ENCODE data around the gene SLC8B1. TPM values are rescaled to one million over a fixed set of nuclear protein-coding genes. Genes with fewer than 3 reads are reported as not detected.

SLC8B1 gene
- total RNA-seq, 4 donors from 2014 or later, result 20.9 to 44.2 (median 29.8) TPM

GRCh38 chr12:113260636-113261300 is 74.1 kb downstream of the SLC8B1 start:
- Histone ChIP-seq H3K27ac (peak overlapping the region in 3 of 4 donors; percentile 57 to 65 (median 65)), H3K4me3 (no peak overlapping the region), H3K27me3 (no peaks in the 10 kb centered on the region), H3K9me3 (no peaks in the 10 kb centered on the region), H3K36me3 (peaks cover 0 to 48% of the 10 kb centered on the region in 2 donors), H3K4me1 (peaks cover 0 to 57% (median 29%) of the 10 kb centered on the region in 3 donors)
- 78 to 82% methylated on average over 11 to 12 of the region's 12 CpGs for WGBS, 2 donors (ENCODE audit: low coverage in 1 of 2)
- TF ChIP-seq POLR2A (IDR thresholded peaks at IDR 0.05), result no peak
- TF ChIP-seq CTCF (IDR thresholded peaks at IDR 0.05), result no peak
- TF ChIP-seq POLR2AphosphoS5 (IDR thresholded peaks at IDR 0.05), result no peak
- no peak for TF ChIP-seq EP300 (IDR thresholded peaks at IDR 0.05)
- ATAC-seq, result no peak

- TF ChIP-seq POLR2AphosphoS5 (IDR thresholded peaks at IDR 0.05), result no peak
- no peak for TF ChIP-seq EP300 (IDR thresholded peaks at IDR 0.05)
- no peak for TF ChIP-seq CTCF (IDR thresholded peaks at IDR 0.05)
- no peak for TF ChIP-seq POLR2A (IDR thresholded peaks at IDR 0.05)
- H3K27me3 ChIP-seq, result no peaks in the 10 kb centered on the region
- no peaks in the 10 kb centered on the region for H3K9me3 ChIP-seq
- no peak overlapping the region for H3K4me3 ChIP-seq
- H3K27ac ChIP-seq, result peak overlapping the region in 3 of 4 donors; percentile 57 to 65 (median 65)
- 38 to 53% methylated on average over 2 to 3 of the region's 5 CpGs for WGBS, 2 donors (ENCODE audit: low coverage in 1 of 2)
- peaks cover 0 to 42% of the 10 kb centered on the region in 2 donors for H3K36me3 ChIP-seq
- peaks cover 0 to 57% (median 29%) of the 10 kb centered on the region in 3 donors for H3K4me1 ChIP-seq
- no peak for ATAC-seq
These were observed 74.8 kb downstream of the SLC8B1 start for GRCh38 chr12:113260127-113260526.

GRCh38 chr12:113257564-113257963 is 77.3 kb downstream of the SLC8B1 start:
- Histone ChIP-seq H3K27me3 (no peaks in the 10 kb centered on the region), H3K4me3 (no peak overlapping the region), H3K27ac (no peak overlapping the region), H3K36me3 (peaks cover 0 to 40% of the 10 kb centered on the region in 2 donors), H3K9me3 (peaks cover 0 to 8% (median 0%) of the 10 kb centered on the region in 3 donors), H3K4me1 (peaks cover 0 to 44% (median 22%) of the 10 kb centered on the region in 3 donors)
- TF ChIP-seq POLR2A (IDR thresholded peaks at IDR 0.05) (no peak), EP300 (IDR thresholded peaks at IDR 0.05) (no peak), POLR2AphosphoS5 (IDR thresholded peaks at IDR 0.05) (no peak), CTCF (IDR thresholded peaks at IDR 0.05) (no peak)
- no peak for ATAC-seq

- peaks cover 0 to 44% of the 10 kb centered on the region in 2 donors for H3K36me3 ChIP-seq
- H3K4me1 ChIP-seq, result peaks cover 0 to 13% (median 9%) of the 10 kb centered on the region in 3 donors
- H3K9me3 ChIP-seq, result peaks cover 0 to 8% (median 0%) of the 10 kb centered on the region in 3 donors
- H3K4me3 ChIP-seq, result no peak overlapping the region
- 86 to 90% methylated on average over 4 of the region's 4 CpGs for WGBS, 2 donors (ENCODE audit: low coverage in 1 of 2)
- H3K27me3 ChIP-seq, result no peaks in the 10 kb centered on the region
- no peak overlapping the region for H3K27ac ChIP-seq
- no peak for ATAC-seq
- TF ChIP-seq CTCF (IDR thresholded peaks at IDR 0.05), result no peak
- TF ChIP-seq POLR2AphosphoS5 (IDR thresholded peaks at IDR 0.05), result no peak
- TF ChIP-seq POLR2A (IDR thresholded peaks at IDR 0.05), result no peak
- no peak for TF ChIP-seq EP300 (IDR thresholded peaks at IDR 0.05)
These were observed 80.6 kb downstream of the SLC8B1 start for GRCh38 chr12:113254298-113254697.
